GM23248 (cell line): ENCODE data around the gene BTBD2. TPM values are rescaled to one million over a fixed set of nuclear protein-coding genes. Genes with fewer than 3 reads are reported as not detected.

ENCODE experiments used
- DNase-seq: peaks from one replicate; pipeline ENCODE4 v3.0.0-alpha.2; 2015
- H2AFZ ChIP-seq: fragments of 200-600 bp; sonication (generic); 2 replicates; pipeline ENCODE4 v1.6.1; 2016; ENCODE audit warnings: antibody characterized with exemption
- H3F3A ChIP-seq: fragments of 200-600 bp; sonication (generic); 2 replicates; pipeline ENCODE4 v1.6.1; 2016; ENCODE audit warnings: mild to moderate bottlenecking, antibody characterized with exemption, mixed run types; ENCODE audit not compliant: insufficient read depth
- H3K27ac ChIP-seq: fragments of 200-600 bp; sonication (generic); 2 replicates; pipeline ENCODE4 v1.5.1; 2016; ENCODE audit warnings: mild to moderate bottlenecking
- H3K27me3 ChIP-seq: fragments of 200-600 bp; sonication (generic); replicated peaks from 2 replicates; pipeline ENCODE4 v1.6.1; 2016; ENCODE audit warnings: mild to moderate bottlenecking; ENCODE audit not compliant: insufficient read depth
- H3K36me3 ChIP-seq: fragments of 200-600 bp; sonication (generic); 2 replicates; pipeline ENCODE4 v1.6.1; 2016; ENCODE audit warnings: low read depth, mild to moderate bottlenecking
- H3K4me1 ChIP-seq: fragments of 200-600 bp; sonication (generic); 2 replicates; pipeline ENCODE4 v1.6.1; 2016; ENCODE audit warnings: mild to moderate bottlenecking; ENCODE audit not compliant: insufficient read depth
- H3K4me2 ChIP-seq: fragments of 200-600 bp; sonication (generic); one replicate; pipeline ENCODE4 v1.6.1; 2016; ENCODE audit warnings: mild to moderate bottlenecking; ENCODE audit not compliant: unreplicated experiment
- H3K4me3 ChIP-seq: fragments of 200-600 bp; sonication (generic); 2 replicates; pipeline ENCODE4 v1.5.1; 2016; ENCODE audit warnings: mild to moderate bottlenecking
- H3K79me2 ChIP-seq: fragments of 200-600 bp; sonication (generic); 2 replicates; pipeline ENCODE4 v1.6.1; 2016; ENCODE audit warnings: mild to moderate bottlenecking; ENCODE audit not compliant: insufficient read depth
- H3K9ac ChIP-seq: fragments of 200-600 bp; sonication (generic); 2 replicates; pipeline ENCODE4 v1.6.1; 2016; ENCODE audit warnings: mild to moderate bottlenecking
- H3K9me2 ChIP-seq: fragments of 200-600 bp; sonication (generic); 2 replicates; pipeline ENCODE4 v1.6.1; 2016; ENCODE audit warnings: mixed run types, mild to moderate bottlenecking, moderate library complexity; ENCODE audit not compliant: insufficient read depth
- H3K9me3 ChIP-seq: fragments of 200-600 bp; sonication (generic); one replicate; pipeline ENCODE4 v1.6.1; 2017; ENCODE audit warnings: low read depth
- H4K20me1 ChIP-seq: fragments of 200-600 bp; sonication (generic); 2 replicates; pipeline ENCODE4 v1.6.0; 2016; ENCODE audit not compliant: insufficient read depth
- EZH2 ChIP-seq: fragments of 200-600 bp; sonication (generic); IDR thresholded peaks from 2 replicates; pipeline ENCODE4 v1.6.1; 2018; ENCODE audit warnings: antibody characterized with exemption, mild to moderate bottlenecking; ENCODE audit not compliant: insufficient read depth, poor library complexity, severe bottlenecking
- EZH2phosphoT487 ChIP-seq: fragments of 200-600 bp; sonication (generic); IDR thresholded peaks from 2 replicates; pipeline ENCODE4 v1.6.1; 2018; ENCODE audit warnings: antibody characterized with exemption, moderate library complexity, mild to moderate bottlenecking, low read depth; ENCODE audit not compliant: insufficient read depth
- WGBS, 2 experiments: methylation state at CpG; one replicate each; pipeline ENCODE4 v1.1.6; 2015 to 2017; ENCODE audit warnings: low lambda C conversion rate in 2 of 2, low coverage in 1 of 2; ENCODE audit errors: missing lambda C conversion rate in 2 of 2; 5-methylcytosine and 5-hydroxymethylcytosine counted together
- in situ Hi-C: fragments of 300-500 bp; cut with MboI; formaldehyde crosslinking; loops from 2 replicates; pipeline ENCODE4 v1.15.0; 2020
- polyA plus RNA-seq: library from polyadenylated mRNA; unstranded; fragments of >200 nt; fragmentation: Nextera tagmentation; extraction: Ambion mirVana; gene quantifications from 2 replicates; pipeline ENCODE4 v1.2.1, GENCODE V29; 2016
- total RNA-seq: library from RNA; depleted of rRNA; stranded (reverse); fragments of >200 nt; shearing (Covaris generic); gene quantifications from 2 replicates; pipeline ENCODE4 v1.2.3, GENCODE V29; 2014

Gene BTBD2
- total and polyA plus RNA-seq, 2 experiments from 2014 or later: 6.8 to 69.5 TPM

GRCh38 chr19:1942934-1943555, 72.5 kb downstream of the BTBD2 start:
- peaks cover 15% of the 10 kb centered on the region for H3F3A ChIP-seq
- TF ChIP-seq EZH2 (no peak), EZH2phosphoT487 (no peak)
- H3K4me3 ChIP-seq: peak overlapping the region; percentile 96
- H3K9me3 ChIP-seq: no peaks in the 10 kb centered on the region
- peak overlapping the region; percentile 87 for H3K9ac ChIP-seq
- peaks cover 68% of the 10 kb centered on the region for H3K79me2 ChIP-seq
- in situ Hi-C loops: no loop called here
- WGBS, 2 experiments: 46 to 53% methylated on average over 21 of the region's 21 CpGs
- H3K36me3 ChIP-seq: no peaks in the 10 kb centered on the region
- H3K4me1 ChIP-seq: peaks cover 13% of the 10 kb centered on the region
- H3K27ac ChIP-seq: peak overlapping the region; percentile 86
- no peaks in the 10 kb centered on the region for H3K9me2 ChIP-seq
- DNase-seq: peak; percentile 29
- no peaks in the 10 kb centered on the region for H3K27me3 ChIP-seq
- no peak overlapping the region for H2AFZ ChIP-seq
- peak overlapping the region; percentile 77 for H3K4me2 ChIP-seq
- H4K20me1 ChIP-seq: no peaks in the 10 kb centered on the region

- no peak for TF ChIP-seq EZH2
- Histone ChIP-seq H2AFZ (peak overlapping the region; percentile 40; the same call in 1 of the 2 replicates), H3K9me3 (no peaks in the 10 kb centered on the region), H3K9ac (peak overlapping the region; percentile 87), H3K4me1 (peaks cover 13% of the 10 kb centered on the region), H3K79me2 (peaks cover 61% of the 10 kb centered on the region), H3K4me2 (peak overlapping the region; percentile 77), H3K36me3 (no peaks in the 10 kb centered on the region), H3K9me2 (no peaks in the 10 kb centered on the region), H3K4me3 (peak overlapping the region; percentile 96), H3F3A (peaks cover 15% of the 10 kb centered on the region), H4K20me1 (no peaks in the 10 kb centered on the region), H3K27me3 (no peaks in the 10 kb centered on the region), H3K27ac (peak overlapping the region; percentile 86)
- WGBS, 2 experiments: 1% methylated on average over 37 to 40 of the region's 40 CpGs
- in situ Hi-C loops: no loop called here
- DNase-seq: peak; percentile 82
These were observed 73.2 kb downstream of the BTBD2 start for GRCh38 chr19:1942078-1942933.

- H3F3A ChIP-seq: peaks cover 15% of the 10 kb centered on the region
- no peaks in the 10 kb centered on the region for H3K36me3 ChIP-seq
- DNase-seq: peak; percentile 37
- H3K9me3 ChIP-seq: no peaks in the 10 kb centered on the region
- H3K9ac ChIP-seq: peak within 1 kb of the TSS; percentile 98
- no peaks in the 10 kb centered on the region for H4K20me1 ChIP-seq
- peak within 1 kb of the TSS; percentile 99 for H3K27ac ChIP-seq
- H3K4me2 ChIP-seq: peak within 1 kb of the TSS; percentile 94
- 1% methylated on average over 15 to 29 of the region's 97 CpGs for WGBS, 2 experiments
- H3K9me2 ChIP-seq: no peaks in the 10 kb centered on the region
- H3K4me3 ChIP-seq: peak within 1 kb of the TSS; percentile 96
- peaks cover 13% of the 10 kb centered on the region for H3K4me1 ChIP-seq
- H3K79me2 ChIP-seq: peaks cover 52% of the 10 kb centered on the region
- H3K27me3 ChIP-seq: no peaks in the 10 kb centered on the region
- peak within 1 kb of the TSS; percentile 70 for H2AFZ ChIP-seq
- in situ Hi-C loops: no loop called here
- TF ChIP-seq EZH2phosphoT487 (no peak), EZH2 (no peak)
These were observed 74.1 kb downstream of the BTBD2 start, which contains the start of gene CSNK1G2 for GRCh38 chr19:1941146-1942077. Gene CSNK1G2, plus strand, starts transcription at chr19:1941172. Its CDS starts 28,601 bp downstream, at chr19:1969773.

GRCh38 chr19:1938071-1938470, 77.4 kb downstream of the BTBD2 start:
- peaks cover 19% of the 10 kb centered on the region for H3K79me2 ChIP-seq
- TF ChIP-seq EZH2phosphoT487: no peak
- no peak for TF ChIP-seq EZH2
- H3K9me2 ChIP-seq: no peaks in the 10 kb centered on the region
- H3F3A ChIP-seq: peaks cover 15% of the 10 kb centered on the region
- in situ Hi-C loops: loop anchor here (10.0 kb wide), 1 partner anchor 147 kb away; no protein-coding TSS in a partner anchor
- peaks cover 13% of the 10 kb centered on the region for H3K4me1 ChIP-seq
- H3K4me2 ChIP-seq: no peak overlapping the region
- DNase-seq: no peak
- H3K27me3 ChIP-seq: no peaks in the 10 kb centered on the region
- no peaks in the 10 kb centered on the region for H3K36me3 ChIP-seq
- H3K4me3 ChIP-seq: no peak overlapping the region
- H4K20me1 ChIP-seq: no peaks in the 10 kb centered on the region
- H3K27ac ChIP-seq: no peak overlapping the region
- H2AFZ ChIP-seq: no peak overlapping the region
- WGBS, 2 experiments: 85 to 88% methylated on average over 7 of the region's 7 CpGs
- H3K9ac ChIP-seq: no peak overlapping the region
- H3K9me3 ChIP-seq: no peaks in the 10 kb centered on the region
